Fibroblast of villous mesenchyme (primary cell): ENCODE results near the gene TXLNG. TPM values are rescaled to one million over a fixed set of nuclear protein-coding genes. Genes with fewer than 3 reads are reported as not detected.

Source experiments
- DNase-seq: peaks from one replicate; pipeline ENCODE4 v3.0.0-alpha.2; 2010; ENCODE audit warnings: low read depth
- H3K4me3 ChIP-seq: 2 replicates; pipeline ENCODE4 v1.5.1; 2011; ENCODE audit warnings: low read depth, mild to moderate bottlenecking, low read length
- CTCF ChIP-seq: IDR thresholded peaks from 2 replicates; pipeline ENCODE4 v1.5.1; 2012; ENCODE audit warnings: low read depth, mild to moderate bottlenecking, low read length; ENCODE audit not compliant: insufficient read depth
- total RNA-seq: library from RNA; depleted of rRNA; stranded (reverse); fragments of >200 nt; gene quantifications from 2 replicates; pipeline ENCODE4 v1.2.3, GENCODE V29; 2012

Gene TXLNG
- total RNA-seq, 1 donor = 13.8 TPM

DNA sequence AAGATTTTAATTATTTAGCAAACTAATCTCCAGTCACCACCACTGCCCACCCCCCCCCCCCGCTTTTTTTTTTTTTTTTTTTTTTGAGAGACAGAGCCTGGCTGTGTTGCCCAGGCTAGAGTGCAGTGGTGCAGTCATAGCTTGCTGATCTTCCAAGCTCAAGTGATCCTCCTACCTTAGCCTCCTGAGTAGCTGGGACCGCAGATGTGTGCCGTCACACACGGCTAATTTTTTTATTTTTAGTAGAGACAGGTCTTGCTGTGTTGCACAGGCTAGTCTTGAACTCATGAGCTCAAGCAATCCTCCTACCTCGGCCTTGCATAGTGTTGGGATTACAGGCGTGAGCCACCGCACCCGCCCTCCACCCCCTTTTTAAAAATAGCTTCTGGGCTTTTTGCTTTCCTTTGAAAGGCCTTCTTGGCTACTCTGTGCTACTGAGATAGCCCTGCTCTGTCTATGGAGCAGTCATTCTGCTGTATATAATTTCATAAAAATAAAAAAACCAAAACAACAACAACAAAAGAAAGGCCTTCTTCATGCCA, 18.7 kb downstream of the TXLNG start:
- no peak overlapping the region for H3K4me3 ChIP-seq
- no peak for TF ChIP-seq CTCF
- DNase-seq = no peak

DNA sequence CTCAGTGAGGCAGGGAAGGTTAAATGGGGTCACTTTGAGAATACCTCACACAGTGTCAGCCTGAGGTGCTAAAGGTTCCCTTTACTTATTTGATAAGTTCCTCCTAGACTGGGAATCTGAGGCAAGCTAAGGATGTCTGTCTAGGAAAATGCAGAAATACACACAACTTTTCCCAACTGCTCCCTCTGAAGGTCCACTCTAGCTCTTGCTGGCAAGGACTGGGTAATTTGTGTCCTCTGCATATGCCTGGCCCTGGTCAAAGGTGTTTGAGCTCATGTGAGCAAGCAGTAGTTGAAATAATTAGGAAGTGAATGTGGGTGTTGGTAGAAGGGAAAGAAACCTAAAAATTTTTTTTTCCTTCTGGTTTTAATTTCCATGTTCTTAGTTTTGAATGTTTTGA, 21.3 kb downstream of the TXLNG start:
- peak overlapping the region; percentile 55 for H3K4me3 ChIP-seq
- peak; percentile 53 for DNase-seq

GRCh38 chrX:16807976-16808542, 21.8 kb downstream of the TXLNG start:
- no peak for TF ChIP-seq CTCF
- peak overlapping the region; percentile 55 for H3K4me3 ChIP-seq
- DNase-seq = peak; percentile 94

More for the DNA sequence above, 21.3 kb downstream of the TXLNG start:
- peak; percentile 59 for TF ChIP-seq CTCF

DNA sequence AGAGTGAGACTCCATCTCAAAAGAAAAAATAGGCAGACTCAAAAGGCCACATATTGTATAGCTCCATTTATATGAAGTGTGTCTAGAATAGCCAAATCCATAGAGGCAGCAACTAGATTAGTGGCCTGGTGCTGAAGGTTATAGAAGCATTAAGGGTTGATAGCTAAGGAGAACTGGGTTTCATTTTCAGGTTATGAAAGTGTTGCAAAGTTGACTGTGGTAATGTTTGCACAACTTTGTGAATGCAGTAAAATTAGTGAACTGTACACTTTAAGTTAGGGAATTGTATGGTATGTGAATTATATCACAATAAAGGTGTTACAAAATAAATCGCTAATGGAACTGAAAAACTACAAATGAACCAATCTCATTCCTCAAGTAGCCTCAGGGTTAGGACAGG, 28.3 kb downstream of the TXLNG start:
- no peak for TF ChIP-seq CTCF
- no peak for DNase-seq
- H3K4me3 ChIP-seq = no peak overlapping the region

DNA sequence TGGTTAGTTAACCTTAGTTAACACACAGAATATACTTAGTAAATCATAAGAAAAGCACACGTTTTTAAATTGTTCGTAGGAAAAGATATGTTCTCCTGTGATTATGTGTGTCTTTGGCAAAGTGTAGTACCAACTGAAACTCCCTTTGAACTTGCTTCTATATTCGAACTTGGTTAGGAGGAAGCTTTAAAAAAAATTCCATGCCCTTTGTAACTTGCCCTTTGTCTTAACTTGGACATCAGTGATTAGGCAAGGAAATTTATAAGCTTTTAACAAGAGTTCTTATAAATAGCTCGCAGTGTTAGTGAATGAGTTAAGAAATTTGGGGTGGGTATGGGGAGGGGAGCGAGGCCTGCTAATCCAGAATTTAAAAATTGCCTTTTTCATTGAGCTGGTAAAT, 33.4 kb downstream of the TXLNG start:
- no peak for TF ChIP-seq CTCF
- no peak overlapping the region for H3K4me3 ChIP-seq
- DNase-seq = no peak

- no peak for TF ChIP-seq CTCF
- no peak for DNase-seq
- no peak overlapping the region for H3K4me3 ChIP-seq
Measured at GRCh38 chrX:16822723-16823122, 36.5 kb downstream of the TXLNG start.
